Fibroblast of gingiva (primary cell): ENCODE results near the gene VPS8.

Source experiments
- DNase-seq: peaks from one replicate; pipeline ENCODE4 v3.0.0-alpha.2; 2011; ENCODE audit warnings: low read depth

Gene VPS8

GRCh38 chr3:184811034-184811433, 932 bp upstream of the VPS8 start:
- no peak for DNase-seq

- DNase-seq, result no peak
These were observed 335 bp upstream of the VPS8 start for GRCh38 chr3:184811663-184811998.

- no peak for DNase-seq
These were observed 686 bp downstream of the VPS8 start for GRCh38 chr3:184812662-184813042.

- no peak for DNase-seq
These were observed 1.4 kb downstream of the VPS8 start for GRCh38 chr3:184813357-184813756.

GRCh38 chr3:184814214-184814613, 2.2 kb downstream of the VPS8 start:
- no peak for DNase-seq

GRCh38 chr3:184815046-184815930, 3.3 kb downstream of the VPS8 start:
- peak; percentile 78 for DNase-seq

GRCh38 chr3:184816614-184817013, 4.6 kb downstream of the VPS8 start:
- DNase-seq, result no peak

- DNase-seq, result no peak
These were observed 8.6 kb downstream of the VPS8 start for GRCh38 chr3:184820525-184820924.

GRCh38 chr3:184821034-184821433, 9.1 kb downstream of the VPS8 start:
- no peak for DNase-seq

GRCh38 chr3:184822081-184822480, 10.1 kb downstream of the VPS8 start:
- no peak for DNase-seq

GRCh38 chr3:184822654-184823053, 10.7 kb downstream of the VPS8 start:
- peak; percentile 78 for DNase-seq

- DNase-seq, result no peak
These were observed 12.0 kb downstream of the VPS8 start for GRCh38 chr3:184823990-184824389.

GRCh38 chr3:184825121-184825820, 13.3 kb downstream of the VPS8 start:
- no peak for DNase-seq

- no peak for DNase-seq
These were observed 15.6 kb downstream of the VPS8 start for GRCh38 chr3:184827572-184827971.

GRCh38 chr3:184832044-184832443, 20.1 kb downstream of the VPS8 start:
- DNase-seq, result no peak

GRCh38 chr3:184832903-184833302, 20.9 kb downstream of the VPS8 start:
- DNase-seq, result no peak

GRCh38 chr3:184836090-184836822, 24.3 kb downstream of the VPS8 start:
- DNase-seq, result no peak

GRCh38 chr3:184842433-184842832, 30.5 kb downstream of the VPS8 start:
- no peak for DNase-seq

GRCh38 chr3:184845819-184846218, 33.9 kb downstream of the VPS8 start:
- no peak for DNase-seq

GRCh38 chr3:184846496-184846895, 34.5 kb downstream of the VPS8 start:
- no peak for DNase-seq

GRCh38 chr3:184848934-184849333, 37.0 kb downstream of the VPS8 start:
- DNase-seq, result no peak

- no peak for DNase-seq
These were observed 38.2 kb downstream of the VPS8 start for GRCh38 chr3:184850201-184850600.

GRCh38 chr3:184857099-184857498, 45.1 kb downstream of the VPS8 start:
- DNase-seq, result no peak
